Fibroblast of lung (primary cell): ENCODE results near the gene SH3YL1.

Experiments
- CTCF ChIP-seq, 2 donors: IDR thresholded peaks in 1 of 2; conservative IDR thresholded peaks in 1 of 2; 1 replicate in 1 of 2; 2 replicates in 1 of 2; pipeline ENCODE4 v1.5.1; 2011 to 2012; ENCODE audit warnings: low read length in 2 of 2, control low read depth in 1 of 2, inconsistent platforms in 1 of 2, low read depth in 1 of 2, mild to moderate bottlenecking in 1 of 2
- EZH2 ChIP-seq: IDR thresholded peaks from 2 replicates; pipeline ENCODE4 v1.5.1; 2012; ENCODE audit warnings: low read length, control low read depth, mild to moderate bottlenecking; ENCODE audit errors: missing control alignments

GRCh38 chr2:288758-289361, 25.0 kb upstream of the SH3YL1 start:
- TF ChIP-seq CTCF (conservative IDR thresholded peaks at IDR 0.05 in 1 of 2, IDR thresholded peaks at IDR 0.05 in 1 of 2; ENCODE audit: low read depth in 1 of 2, low read length in 2 of 2), result no peak
- TF ChIP-seq EZH2, result no peak
